Natural killer cell (primary cell): ENCODE data around the gene ABHD2. TPM values are rescaled to one million over a fixed set of nuclear protein-coding genes. Genes with fewer than 3 reads are reported as not detected.

ENCODE experiments used
- ATAC-seq, 3 donors: fragments of 150-1000 bp in 2 of 3; fragments of 200-7000 bp in 1 of 3; cut with Tn5 transposase; 1 replicate in 1 of 3; 2 replicates in 2 of 3; pipeline ENCODE4 v1.10.0; 2021; ENCODE audit warnings: mild to moderate bottlenecking in 2 of 3, moderate library complexity in 2 of 3
- DNase-seq, 2 donors: peaks; one replicate each; pipeline versions ENCODE4 v3.0.0 to v3.0.0-alpha.2; 2013 to 2021; ENCODE audit warnings: mixed read lengths in 1 of 2
- H3K27ac ChIP-seq: one replicate; pipeline ENCODE4 v1.5.1; 2013; ENCODE audit warnings: mild to moderate bottlenecking, low read length
- H3K27me3 ChIP-seq: one replicate; pipeline ENCODE4 v1.6.1; 2013; ENCODE audit warnings: low read length; ENCODE audit not compliant: control insufficient read depth, insufficient read depth
- H3K36me3 ChIP-seq: one replicate; pipeline ENCODE4 v1.6.1; 2013; ENCODE audit warnings: low read length; ENCODE audit not compliant: control insufficient read depth, insufficient read depth
- H3K4me1 ChIP-seq: one replicate; pipeline ENCODE4 v1.6.1; 2013; ENCODE audit warnings: low read length; ENCODE audit not compliant: control insufficient read depth, insufficient read depth
- H3K4me3 ChIP-seq: one replicate; pipeline ENCODE4 v1.5.1; 2013; ENCODE audit warnings: low read length
- H3K9me3 ChIP-seq: one replicate; pipeline ENCODE4 v1.6.1; 2013; ENCODE audit warnings: low read length; ENCODE audit not compliant: control insufficient read depth, insufficient read depth
- H3K27ac Mint-ChIP-seq, 2 donors: one replicate each; pipeline ENCODE4 v1.8.0; 2022; ENCODE audit warnings: mild to moderate bottlenecking in 2 of 2, mixed read lengths in 2 of 2, moderate library complexity in 1 of 2
- H3K27me3 Mint-ChIP-seq, 2 donors: one replicate each; pipeline ENCODE4 v1.8.0; 2022; ENCODE audit warnings: low read depth in 2 of 2, mixed read lengths in 2 of 2
- H3K36me3 Mint-ChIP-seq: one replicate; pipeline ENCODE4 v1.8.0; 2022; ENCODE audit warnings: mixed read lengths
- H3K4me1 Mint-ChIP-seq, 2 donors: one replicate each; pipeline ENCODE4 v1.8.0; 2022; ENCODE audit warnings: mixed read lengths in 2 of 2
- H3K4me3 Mint-ChIP-seq: one replicate; pipeline ENCODE4 v1.8.0; 2022; ENCODE audit warnings: mild to moderate bottlenecking, moderate library complexity, mixed read lengths
- H3K9me3 Mint-ChIP-seq, 2 donors: one replicate each; pipeline ENCODE4 v1.8.0; 2022; ENCODE audit warnings: mixed read lengths in 2 of 2
- WGBS: methylation state at CpG from one replicate; pipeline ENCODE4 v1.1.7; 2013; ENCODE audit warnings: missing lambda C conversion rate; ENCODE audit not compliant: insufficient coverage; 5-methylcytosine and 5-hydroxymethylcytosine counted together
- intact Hi-C: fragments of 100-400 bp; cut with micrococcal nuclease; formaldehyde crosslinking; loops from one replicate; pipeline ENCODE4 v1.14.2; 2022
- total RNA-seq, 4 donors: library from RNA; stranded (reverse); fragments of 120-200 nt in 1 of 4; gene quantifications; one replicate each; pipeline versions ENCODE4 v1.2.3 to v1.2.4, GENCODE V29; 2013 to 2022
- TF ChIP-seq, protein P1 (sequence below): fragments of 200-600 bp; IDR thresholded peaks from one replicate; pipeline ENCODE4 v1.8.0; 2022; ENCODE audit warnings: antibody characterized with exemption

Gene ABHD2
- total RNA-seq, 3 donors from 2014 or later (not counting 1 experiment from before 2014, with no cell fraction given), result 187 to 236 (median 191) TPM

- Histone ChIP-seq H3K9me3 (no peaks in the 10 kb centered on the region), H3K27ac (no peak overlapping the region), H3K4me1 (no peaks in the 10 kb centered on the region), H3K4me3 (no peak overlapping the region), H3K36me3 (no peaks in the 10 kb centered on the region), H3K27me3 (no peaks in the 10 kb centered on the region)
- H3K4me3 Mint-ChIP-seq, result no peak overlapping the region
- TF ChIP-seq, protein P1, sequence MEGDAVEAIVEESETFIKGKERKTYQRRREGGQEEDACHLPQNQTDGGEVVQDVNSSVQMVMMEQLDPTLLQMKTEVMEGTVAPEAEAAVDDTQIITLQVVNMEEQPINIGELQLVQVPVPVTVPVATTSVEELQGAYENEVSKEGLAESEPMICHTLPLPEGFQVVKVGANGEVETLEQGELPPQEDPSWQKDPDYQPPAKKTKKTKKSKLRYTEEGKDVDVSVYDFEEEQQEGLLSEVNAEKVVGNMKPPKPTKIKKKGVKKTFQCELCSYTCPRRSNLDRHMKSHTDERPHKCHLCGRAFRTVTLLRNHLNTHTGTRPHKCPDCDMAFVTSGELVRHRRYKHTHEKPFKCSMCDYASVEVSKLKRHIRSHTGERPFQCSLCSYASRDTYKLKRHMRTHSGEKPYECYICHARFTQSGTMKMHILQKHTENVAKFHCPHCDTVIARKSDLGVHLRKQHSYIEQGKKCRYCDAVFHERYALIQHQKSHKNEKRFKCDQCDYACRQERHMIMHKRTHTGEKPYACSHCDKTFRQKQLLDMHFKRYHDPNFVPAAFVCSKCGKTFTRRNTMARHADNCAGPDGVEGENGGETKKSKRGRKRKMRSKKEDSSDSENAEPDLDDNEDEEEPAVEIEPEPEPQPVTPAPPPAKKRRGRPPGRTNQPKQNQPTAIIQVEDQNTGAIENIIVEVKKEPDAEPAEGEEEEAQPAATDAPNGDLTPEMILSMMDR, result no peak
- H3K27ac Mint-ChIP-seq, result no peak overlapping the region
- no peaks in the 10 kb centered on the region for H3K27me3 Mint-ChIP-seq
- H3K36me3 Mint-ChIP-seq, result no peaks in the 10 kb centered on the region
- H3K4me1 Mint-ChIP-seq, result no peaks in the 10 kb centered on the region
- no peak for ATAC-seq
- no peaks in the 10 kb centered on the region for H3K9me3 Mint-ChIP-seq
- no peak for DNase-seq
- 83% methylated on average over 8 of the region's 8 CpGs for WGBS
- intact Hi-C loops, result no loop called here
Observed at GRCh38 chr15:89218531-89218930, 130.3 kb downstream of the ABHD2 start.

DNA sequence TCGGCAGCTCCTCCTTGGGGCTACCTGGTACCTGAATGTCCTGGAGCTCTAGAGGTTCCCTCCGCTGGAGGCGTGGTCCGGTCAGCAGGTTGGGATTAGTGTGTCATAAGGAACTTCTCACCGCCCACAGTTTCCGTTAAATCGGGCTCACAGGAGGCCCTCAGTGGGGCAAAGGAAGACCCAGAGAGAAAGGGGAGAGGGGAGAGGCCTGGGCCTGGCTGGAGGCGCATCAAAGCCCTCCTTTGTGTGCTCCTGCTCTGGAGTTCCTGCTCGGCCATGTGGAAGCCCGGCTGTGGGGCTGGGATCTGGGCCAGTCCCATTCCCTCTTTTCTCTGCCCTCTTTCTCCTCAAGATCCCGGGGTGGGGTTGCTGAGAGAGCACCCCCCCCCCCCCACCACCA lies 133.3 kb downstream of the ABHD2 start, which contains the start of gene RLBP1:
RLBP1 (minus strand) TSS at position 37 of the 400 bp plus-strand sequence. CDS start 2,604 bp downstream, outside the sequence.
- Histone ChIP-seq H3K36me3 (no peaks in the 10 kb centered on the region), H3K27me3 (no peaks in the 10 kb centered on the region), H3K27ac (no peak within 1 kb of the TSS), H3K4me1 (no peaks in the 10 kb centered on the region), H3K4me3 (no peak within 1 kb of the TSS), H3K9me3 (no peaks in the 10 kb centered on the region)
- ATAC-seq (no peak), DNase-seq (no peak)
- H3K27me3 Mint-ChIP-seq, result no peaks in the 10 kb centered on the region
- H3K27ac Mint-ChIP-seq, result no peak within 1 kb of the TSS
- TF ChIP-seq, protein P1, result no peak
- 83% methylated on average over 10 of the region's 11 CpGs for WGBS
- intact Hi-C loops, result no loop called here
- no peaks in the 10 kb centered on the region for H3K4me1 Mint-ChIP-seq
- H3K4me3 Mint-ChIP-seq, result no peak within 1 kb of the TSS
- no peaks in the 10 kb centered on the region for H3K9me3 Mint-ChIP-seq
- H3K36me3 Mint-ChIP-seq, result no peaks in the 10 kb centered on the region

GRCh38 chr15:89225588-89225987 lies 137.3 kb downstream of the ABHD2 start:
- Mint-ChIP-seq H3K27ac (no peak overlapping the region), H3K27me3 (peaks cover 0 to 4% of the 10 kb centered on the region in 2 donors), H3K9me3 (no peaks in the 10 kb centered on the region), H3K4me3 (no peak overlapping the region), H3K4me1 (no peaks in the 10 kb centered on the region), H3K36me3 (no peaks in the 10 kb centered on the region)
- Histone ChIP-seq H3K27me3 (no peaks in the 10 kb centered on the region), H3K4me1 (no peaks in the 10 kb centered on the region), H3K9me3 (no peaks in the 10 kb centered on the region), H3K4me3 (no peak overlapping the region), H3K36me3 (no peaks in the 10 kb centered on the region), H3K27ac (no peak overlapping the region)
- DNase-seq (no peak), ATAC-seq (no peak)
- TF ChIP-seq, protein P1, result no peak
- WGBS, result 90% methylated on average over 2 of the region's 5 CpGs
- intact Hi-C loops, result no loop called here
